ACHN (cell line): ENCODE measurements around the gene BSND.
"Not testable (repeated sequence)": the region's sequence is repeated elsewhere in the genome, so short reads cannot be mapped to it uniquely, and the experiment has no call there.

Experiments used
- DNase-seq: peaks from one replicate; pipeline ENCODE4 v3.0.0-alpha.2; 2015
- in situ Hi-C: cut with HindIII; loops from 2 replicates; pipeline ENCODE4 v1.10.0; 2017; ENCODE audit warnings: low sequenced_read_pairs, low pct_ligation_motif_present, low pct_unique_long_range_greater_than_20kb

BSND gene

GRCh38 chr1:54998677-54999076 lies at the start of gene BSND:
Gene BSND (plus strand): TSS chr1:54998933. CDS start chr1:54999187, 254 bp downstream.
- no peak for DNase-seq
- in situ Hi-C loops, result no loop called here

GRCh38 chr1:54949053-54949452 lies 49.7 kb upstream of the BSND start:
- in situ Hi-C loops, result no loop called here
- DNase-seq, result no peak

GRCh38 chr1:54950006-54950368 lies 48.7 kb upstream of the BSND start:
- in situ Hi-C loops, result no loop called here
- no peak for DNase-seq

- peak; percentile 70 for DNase-seq
- in situ Hi-C loops, result no loop called here
These were observed 48.2 kb upstream of the BSND start for GRCh38 chr1:54950369-54951163.

- no peak for DNase-seq
These were observed 46.9 kb upstream of the BSND start for GRCh38 chr1:54951810-54952226.

GRCh38 chr1:54952950-54953718 lies 45.6 kb upstream of the BSND start:
- in situ Hi-C loops, result no loop called here
- DNase-seq, result no peak

More at GRCh38 chr1:54951810-54952226, 46.9 kb upstream of the BSND start:
- in situ Hi-C loops, result no loop called here

- in situ Hi-C loops, result no loop called here
- DNase-seq, result no peak
These were observed 44.9 kb upstream of the BSND start for GRCh38 chr1:54953846-54954245.

- in situ Hi-C loops, result no loop called here
- DNase-seq, result no peak
These were observed 43.4 kb upstream of the BSND start for GRCh38 chr1:54955359-54955758.

- in situ Hi-C loops, result no loop called here
- no peak for DNase-seq
These were observed 42.0 kb upstream of the BSND start for GRCh38 chr1:54956726-54957125.

GRCh38 chr1:54959241-54959640 lies 39.5 kb upstream of the BSND start:
- DNase-seq, result no peak
- in situ Hi-C loops, result no loop called here

- in situ Hi-C loops, result no loop called here
These were observed 35.9 kb upstream of the BSND start for GRCh38 chr1:54962612-54963395.

GRCh38 chr1:54963829-54964228 lies 34.9 kb upstream of the BSND start:
- DNase-seq, in situ Hi-C loops: not testable (repeated sequence)

More at GRCh38 chr1:54962612-54963395, 35.9 kb upstream of the BSND start:
- DNase-seq, result no peak

- in situ Hi-C loops, result no loop called here
- DNase-seq, result peak; percentile 8
These were observed 33.0 kb upstream of the BSND start for GRCh38 chr1:54965624-54966340.

- in situ Hi-C loops, result no loop called here
- DNase-seq, result peak; percentile 36
These were observed 31.4 kb upstream of the BSND start for GRCh38 chr1:54967372-54967771.

GRCh38 chr1:54968551-54968950 lies 30.2 kb upstream of the BSND start:
- DNase-seq, result no peak
- in situ Hi-C loops, result no loop called here

- in situ Hi-C loops, result no loop called here
These were observed 28.9 kb upstream of the BSND start for GRCh38 chr1:54969879-54970278.

GRCh38 chr1:54970901-54971300 lies 27.8 kb upstream of the BSND start:
- no peak for DNase-seq
- in situ Hi-C loops, result no loop called here

More at GRCh38 chr1:54969879-54970278, 28.9 kb upstream of the BSND start:
- DNase-seq, result no peak

GRCh38 chr1:54971317-54971791 lies 27.4 kb upstream of the BSND start:
- in situ Hi-C loops, result no loop called here
- peak; percentile 52 for DNase-seq
